Activated CD4-positive, alpha-beta T cell treated with anti-CD3 and anti-CD28 coated beads, Interleukin-2, Interleukin-6, amounts not matched to agents 100 ng/mL and 50 ng/mL, durations not matched to agents 16 hours and 8 hours (primary cell): Measurements from ENCODE around the gene ZNF324B.
"Not testable (repeated sequence)": the region's sequence is repeated elsewhere in the genome, so short reads cannot be mapped to it uniquely, and the experiment has no call there.

Experiments used
- DNase-seq: peaks from one replicate; pipeline ENCODE4 v3.0.0-alpha.2; 2020

The ZNF324B gene

DNA sequence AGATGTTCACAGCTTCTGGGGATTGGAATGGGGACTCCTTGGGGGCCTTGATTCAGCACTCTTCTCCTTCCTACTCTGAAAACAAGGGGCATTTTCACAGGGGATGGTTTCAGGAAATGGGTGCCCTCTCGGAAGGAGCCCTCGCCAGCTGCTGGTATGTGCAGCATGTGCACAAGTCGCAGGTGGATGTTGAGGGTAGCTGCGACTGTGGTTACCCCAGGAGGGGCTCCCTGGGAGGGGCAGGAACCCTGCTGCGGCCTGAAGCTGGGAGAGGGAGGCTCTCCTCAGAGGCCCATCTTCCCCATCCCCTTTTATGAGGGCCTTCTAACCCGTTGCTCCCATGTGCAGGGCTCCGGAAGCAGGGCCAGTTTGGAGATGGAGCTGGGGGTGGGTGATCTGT is 30.9 kb downstream of the ZNF324B start:
- no peak for DNase-seq

DNA sequence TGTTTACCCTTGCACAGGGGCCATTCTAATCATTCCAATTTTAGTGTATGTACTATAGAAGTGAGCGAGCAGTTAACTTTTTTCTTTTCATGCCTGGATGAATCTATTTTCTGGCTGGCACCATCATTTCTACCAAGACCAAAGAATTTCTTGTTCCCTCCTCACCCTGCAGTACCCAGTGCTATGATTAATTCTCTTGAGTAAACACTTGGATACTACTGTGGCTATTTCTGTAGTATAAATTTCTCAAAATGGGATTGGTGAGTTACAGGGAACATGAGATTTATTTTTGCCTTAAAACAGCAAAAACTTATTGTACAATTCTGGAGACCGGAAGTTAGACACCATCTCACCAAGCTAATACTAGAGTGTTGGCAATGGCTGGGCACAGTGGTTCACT is 32.4 kb downstream of the ZNF324B start:
- DNase-seq = no peak

GRCh38 chr19:58484349-58484748 is 32.9 kb downstream of the ZNF324B start:
- not testable (repeated sequence) for DNase-seq

GRCh38 chr19:58491393-58491792 is 40.0 kb downstream of the ZNF324B start:
- DNase-seq = no peak

GRCh38 chr19:58492265-58492664 is 40.8 kb downstream of the ZNF324B start:
- DNase-seq = no peak

DNA sequence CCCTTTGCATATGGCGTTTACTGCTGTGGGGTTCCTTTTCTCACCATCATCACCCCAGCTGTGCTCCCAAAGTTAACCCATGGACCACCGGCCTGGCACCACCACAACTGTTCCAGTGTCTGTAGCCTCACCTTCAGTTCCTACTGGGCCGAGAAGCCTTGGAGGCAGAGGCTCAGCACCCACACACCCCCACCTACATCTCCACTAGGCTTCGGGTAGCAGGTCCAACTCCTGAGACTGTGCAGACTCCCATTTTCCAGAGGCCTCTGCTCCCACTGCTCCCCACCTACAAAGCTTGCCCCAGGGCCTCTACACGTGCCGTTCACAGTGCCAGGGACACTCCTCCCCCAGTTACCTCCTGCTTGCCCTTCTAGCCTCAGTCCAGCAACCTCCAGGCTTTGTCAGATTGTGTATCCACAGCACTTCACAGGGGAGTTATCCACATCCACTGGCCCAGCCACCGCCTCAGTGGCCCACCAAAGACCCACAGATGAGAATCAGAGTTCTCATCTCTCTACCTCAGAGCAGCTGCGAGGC is 46.3 kb downstream of the ZNF324B start:
- no peak for DNase-seq

DNA sequence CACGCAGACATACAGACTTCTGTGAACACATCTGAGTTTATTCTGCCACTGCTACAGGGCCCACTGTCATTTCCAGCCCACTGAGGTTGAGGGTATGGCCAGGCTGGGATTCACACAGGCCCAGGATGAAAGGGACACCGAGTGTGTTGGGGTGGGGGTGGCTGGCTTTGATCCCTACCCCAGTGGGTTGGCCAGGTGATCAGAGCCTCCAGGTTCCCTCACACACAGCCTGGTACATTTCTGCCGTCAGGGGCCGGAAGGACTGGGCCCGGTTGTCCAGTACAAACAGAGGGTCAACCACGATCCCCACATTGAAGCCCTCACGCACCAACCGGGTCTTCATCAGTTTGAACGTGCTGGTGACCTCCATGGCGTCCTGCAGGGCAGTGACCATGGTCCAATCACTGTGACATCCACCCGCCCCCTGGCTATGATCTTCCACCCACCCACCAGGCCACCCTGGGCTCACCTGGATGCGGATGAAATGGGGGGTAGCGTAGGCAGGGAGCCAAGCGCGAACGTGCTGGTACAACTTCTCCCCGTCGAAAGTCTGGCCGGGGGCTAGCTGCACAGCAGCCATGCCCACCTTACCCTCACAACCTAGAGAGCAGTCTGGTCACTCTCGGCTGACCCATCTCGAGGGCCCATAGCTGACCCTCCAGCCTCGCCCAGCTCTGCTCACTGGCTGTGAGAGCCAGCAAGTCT is 47.0 kb downstream of the ZNF324B start:
- no peak for DNase-seq

- peak; percentile 100 for DNase-seq
Measured at GRCh38 chr19:58499021-58499927, 47.9 kb downstream of the ZNF324B start.

- DNase-seq = no peak
Measured at GRCh38 chr19:58500242-58500641, 48.8 kb downstream of the ZNF324B start.
